Endothelial cell of umbilical vein (primary cell): ENCODE data around the gene TSC22D3. TPM values are rescaled to one million over a fixed set of nuclear protein-coding genes. Genes with fewer than 3 reads are reported as not detected.

Experiments used
- BruUV-seq: library from RNA; stranded (reverse); fragments of 400-500 nt; replicated peaks from 2 replicates; lab custom pipeline; 2021; lab: Mats Ljungman, UMichigan
- CTCF ChIA-PET: fragments of 300-600, 350-600 bp; sonication (Branson Sonifier 250); formaldehyde crosslinking; loops from one replicate; lab custom pipeline; 2021; ENCODE audit warnings: antibody characterized with exemption, inconsistent platforms; lab: Charles Lee
- POLR2A ChIA-PET: fragments of 300-600, 350-600 bp; sonication (Branson Sonifier 250); formaldehyde crosslinking; loops from one replicate; lab custom pipeline; 2021; ENCODE audit warnings: antibody characterized with exemption, inconsistent platforms; lab: Charles Lee
- DNase-seq: peaks from one replicate; pipeline ENCODE4 v3.0.0-alpha.2; 2011; ENCODE audit warnings: low read depth, low spot score
- FAIRE-seq: peaks from 2 replicates; lab custom pipeline; 2011; peaks lifted over from hg19 to GRCh38; lab: Jason Lieb, UNC
- H2AFZ ChIP-seq: 2 replicates; pipeline ENCODE4 v1.6.0; 2012; ENCODE audit warnings: low read depth, low read length, control low read depth, inconsistent platforms
- H3K27ac ChIP-seq: 2 replicates; pipeline ENCODE4 v1.5.1; 2011; ENCODE audit warnings: low read depth, mild to moderate bottlenecking, control low read depth, low read length, moderate library complexity; ENCODE audit not compliant: insufficient read depth
- H3K27me3 ChIP-seq, 2 experiments: 2 replicates each; pipeline versions ENCODE4 v1.6.0 to v1.6.1; 2011; ENCODE audit warnings: low read length in 2 of 2, mixed read lengths in 1 of 2; ENCODE audit not compliant: control insufficient read depth in 2 of 2, insufficient read depth in 2 of 2
- H3K36me3 ChIP-seq, 2 experiments: 2 replicates in 1 of 2; 3 replicates in 1 of 2; pipeline ENCODE4 v1.5.1; 2011; ENCODE audit warnings: low read length in 2 of 2, mild to moderate bottlenecking in 1 of 2, moderate library complexity in 1 of 2; ENCODE audit not compliant: control insufficient read depth in 2 of 2, insufficient read depth in 2 of 2; ENCODE audit errors: extremely low read depth in 1 of 2
- H3K4me1 ChIP-seq: 3 replicates; pipeline ENCODE4 v1.5.1; 2011; ENCODE audit warnings: mild to moderate bottlenecking, low read length; ENCODE audit not compliant: control insufficient read depth, insufficient read depth; ENCODE audit errors: extremely low read depth
- H3K4me2 ChIP-seq: 2 replicates; pipeline ENCODE4 v1.6.1; 2011; ENCODE audit warnings: low read length, control low read depth, mixed read lengths; ENCODE audit not compliant: insufficient read depth
- H3K4me3 ChIP-seq, 3 experiments: fragments of 200-600 bp in 1 of 3; sonication (generic), shearing (Covaris generic) in 1 of 3; replicated peaks in 1 of 3; 2 replicates each; pipeline ENCODE4 v1.5.1; 2011 to 2016; ENCODE audit warnings: control low read depth in 3 of 3, low read length in 3 of 3, mild to moderate bottlenecking in 2 of 3, inconsistent platforms in 1 of 3, low read depth in 1 of 3, moderate library complexity in 1 of 3; ENCODE audit not compliant: insufficient read depth in 1 of 3
- H3K79me2 ChIP-seq: 2 replicates; pipeline ENCODE4 v1.6.0; 2012; ENCODE audit warnings: low read length, inconsistent platforms; ENCODE audit not compliant: control insufficient read depth, insufficient read depth
- H3K9ac ChIP-seq: replicated peaks from 2 replicates; pipeline ENCODE3; 2011; ENCODE audit warnings: low read length, control low read depth; ENCODE audit not compliant: insufficient read depth; ENCODE audit errors: extremely low read depth
- H3K9me1 ChIP-seq: replicated peaks from 3 replicates; pipeline ENCODE4 v1.6.0; 2011; ENCODE audit warnings: mild to moderate bottlenecking, low read length; ENCODE audit not compliant: control insufficient read depth, insufficient read depth; ENCODE audit errors: extremely low read depth
- H3K9me3 ChIP-seq: replicated peaks from 2 replicates; pipeline ENCODE4 v1.5.1; 2012; ENCODE audit warnings: low read length, inconsistent platforms; ENCODE audit not compliant: control insufficient read depth, insufficient read depth
- H4K20me1 ChIP-seq: replicated peaks from 2 replicates; pipeline ENCODE3; 2011; ENCODE audit warnings: mild to moderate bottlenecking, low read length; ENCODE audit not compliant: control insufficient read depth, insufficient read depth; ENCODE audit errors: extremely low read depth
- CTCF ChIP-seq, 2 donors: IDR thresholded peaks; 1 replicate in 1 of 2; 2 replicates in 1 of 2; pipeline ENCODE4 v1.5.1; 2011; ENCODE audit warnings: low read length in 2 of 2, mild to moderate bottlenecking in 2 of 2, moderate library complexity in 2 of 2, control low read depth in 1 of 2, inconsistent platforms in 1 of 2, low read depth in 1 of 2; ENCODE audit not compliant: insufficient read depth in 1 of 2; ENCODE audit errors: extremely low read depth in 1 of 2
- EZH2 ChIP-seq: IDR thresholded peaks from 2 replicates; pipeline ENCODE4 v1.6.1; 2012; ENCODE audit warnings: borderline replicate concordance, low read depth, mild to moderate bottlenecking, moderate library complexity, low read length, inconsistent platforms; ENCODE audit not compliant: severe bottlenecking
- FOS ChIP-seq: IDR thresholded peaks from 2 replicates; pipeline ENCODE4 v1.6.1; 2011; ENCODE audit warnings: mild to moderate bottlenecking, low read length, moderate library complexity, borderline replicate concordance; ENCODE audit not compliant: insufficient read depth
- GATA2 ChIP-seq: IDR thresholded peaks from 2 replicates; pipeline ENCODE4 v1.7.0; 2011; ENCODE audit warnings: low read depth, mild to moderate bottlenecking, moderate library complexity, mixed read lengths, low read length; ENCODE audit not compliant: insufficient read length, insufficient read depth
- JUN ChIP-seq: IDR thresholded peaks from 2 replicates; pipeline ENCODE4 v1.6.1; 2011; ENCODE audit warnings: borderline replicate concordance, low read depth; ENCODE audit not compliant: insufficient read length, insufficient read depth
- MYC ChIP-seq: IDR thresholded peaks from one replicate; pipeline ENCODE4 v1.6.1; 2011; ENCODE audit warnings: mild to moderate bottlenecking, low read depth, low read length
- POLR2A ChIP-seq: IDR thresholded peaks from 2 replicates; pipeline ENCODE4 v1.6.1; 2012; ENCODE audit warnings: low read depth, mild to moderate bottlenecking, control low read depth, low read length
- POLR2AphosphoS5 ChIP-seq: IDR thresholded peaks from 2 replicates; pipeline ENCODE4 v1.6.1; 2012; ENCODE audit warnings: low read depth, mild to moderate bottlenecking, control low read depth, low read length, moderate library complexity; ENCODE audit not compliant: insufficient read depth
- dilution Hi-C: fragments of 300-500 bp; cut with MboI; formaldehyde crosslinking; loops from one replicate; pipeline ENCODE4 v1.15.0; 2019; ENCODE audit warnings: low sequenced_read_pairs; ENCODE audit not compliant: extremely low pct_ligation_motif_present
- intact Hi-C: fragments of 100-400 bp; cut with micrococcal nuclease; formaldehyde crosslinking; loops from one replicate; pipeline ENCODE4 v1.10.0; 2022
- polyA plus RNA-seq, 4 experiments: library from polyadenylated mRNA; depleted of rRNA in 3 of 4; stranded (reverse) in 3 of 4; unstranded in 1 of 4; fragments of >200 nt; gene quantifications; 2 replicates each; pipeline versions ENCODE4 v1.2.1 to v1.2.3, GENCODE V29; 2011 to 2012; ENCODE audit warnings: missing spikeins in 1 of 4
- total RNA-seq: library from RNA; stranded (reverse); gene quantifications from 2 replicates; pipeline ENCODE4 v1.2.3, GENCODE V29; 2021
- TF ChIP-seq, protein P1 (sequence below): IDR thresholded peaks from 2 replicates; pipeline ENCODE4 v1.6.1; 2011; ENCODE audit not compliant: insufficient read depth, insufficient read length

TSC22D3 gene
- total and polyA plus RNA-seq, 2 donors (not counting 3 experiments of a cell fraction or from before 2014, with no cell fraction given), result 21.1 to 37.4 TPM

DNA sequence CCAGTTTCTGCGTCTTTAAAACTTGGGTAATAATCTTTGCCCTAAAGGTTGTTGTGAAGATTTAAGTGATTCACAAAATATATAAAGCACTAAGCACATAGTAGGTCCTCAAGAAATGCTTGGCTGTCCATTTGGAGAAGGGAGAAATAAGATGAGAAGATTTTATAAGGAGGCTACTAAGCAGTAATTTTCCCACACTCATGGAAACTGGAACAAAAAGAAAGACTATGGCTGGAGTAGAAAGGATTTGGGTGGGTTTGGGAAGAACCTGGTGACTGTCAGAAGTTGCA, 100.3 kb downstream of the TSC22D3 start:
- DNase-seq (no peak), FAIRE-seq (no peak)
- Histone ChIP-seq H3K9ac (no peak overlapping the region), H2AFZ (no peak overlapping the region), H3K4me3 (no peak overlapping the region), H3K79me2 (peaks cover 4% of the 10 kb centered on the region), H4K20me1 (no peaks in the 10 kb centered on the region), H3K36me3 (no peaks in the 10 kb centered on the region), H3K9me1 (no peaks in the 10 kb centered on the region), H3K27ac (no peak overlapping the region), H3K4me2 (peak overlapping the region; percentile 78), H3K9me3 (no peaks in the 10 kb centered on the region), H3K4me1 (peaks cover 25% of the 10 kb centered on the region), H3K27me3 (no peaks in the 10 kb centered on the region)
- BruUV-seq, result no TSS peak
- ChIA-PET CTCF (interaction anchor here (3.1 to 6.1 kb wide), 3 partner anchors 11 to 101 kb away, joined by 19 to 142 read pairs (median 99); partner anchors contain the start of genes NCBP2L and TSC22D3), POLR2A (interaction anchor here (5.7 kb wide), 1 partner anchor 40 kb away, joined by 40 read pairs; no protein-coding TSS in a partner anchor)
- intact Hi-C loops, result loop anchor here (2.0 to 5.0 kb wide), 2 partner anchors 57 to 347 kb away; no protein-coding TSS in a partner anchor
- TF ChIP-seq FOS (no peak), JUN (no peak), POLR2AphosphoS5 (no peak), POLR2A (no peak), EZH2 (no peak), CTCF (IDR thresholded peaks at IDR 0.05; ENCODE audit: extremely low read depth in 1 of 2, insufficient read depth in 1 of 2, low read depth in 1 of 2, low read length in 2 of 2) (no peak), GATA2 (no peak), MYC (no peak)
- TF ChIP-seq, protein P1, sequence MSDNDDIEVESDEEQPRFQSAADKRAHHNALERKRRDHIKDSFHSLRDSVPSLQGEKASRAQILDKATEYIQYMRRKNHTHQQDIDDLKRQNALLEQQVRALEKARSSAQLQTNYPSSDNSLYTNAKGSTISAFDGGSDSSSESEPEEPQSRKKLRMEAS, result no peak
- dilution Hi-C loops, result no loop called here
